Ovary (tissue), 9 donors: ENCODE measurements around the gene HPCAL1. TPM values are rescaled to one million over a fixed set of nuclear protein-coding genes. Genes with fewer than 3 reads are reported as not detected.

ENCODE experiments used
- DNase-seq, 5 donors: peaks; one replicate each; pipeline ENCODE4 v3.0.0-alpha.2; 2019 to 2020
- H3K27ac ChIP-seq, 2 donors: fragments of 200-600 bp; one replicate each; pipeline versions ENCODE4 v1.5.1 to v1.8.0; 2019 to 2022
- H3K27me3 ChIP-seq: fragments of 200-600 bp; one replicate; pipeline ENCODE4 v1.8.0; 2022
- H3K36me3 ChIP-seq: fragments of 200-600 bp; sonication (generic); one replicate; pipeline ENCODE4 v1.5.1; 2019
- H3K4me1 ChIP-seq: one replicate; pipeline ENCODE4 v1.8.1; 2013; ENCODE audit warnings: mild to moderate bottlenecking, moderate library complexity; ENCODE audit not compliant: insufficient read depth
- H3K4me3 ChIP-seq: fragments of 200-600 bp; sonication (generic); one replicate; pipeline ENCODE4 v1.5.1; 2017
- H3K9me3 ChIP-seq, 2 donors: fragments of 200-600 bp in 1 of 2; sonication (generic) in 1 of 2; one replicate each; pipeline versions ENCODE4 v1.5.1 to v1.8.1; 2013 to 2019; ENCODE audit warnings: mild to moderate bottlenecking in 1 of 2, moderate library complexity in 1 of 2
- CTCF ChIP-seq, 3 donors: fragments of 450-650 bp in 2 of 3; fragments of 200-600 bp in 1 of 3; IDR thresholded peaks; one replicate each; pipeline versions ENCODE4 v1.5.1 to v1.8.0; 2016 to 2022; ENCODE audit warnings: antibody characterized with exemption in 3 of 3, mild to moderate bottlenecking in 1 of 3
- EP300 ChIP-seq: sonication (generic); formaldehyde crosslinking; IDR thresholded peaks from one replicate; pipeline ENCODE4 v1.6.1; 2017; ENCODE audit warnings: antibody characterized with exemption
- POLR2A ChIP-seq: fragments of 450-650 bp; IDR thresholded peaks from one replicate; pipeline ENCODE4 v1.6.1; 2017; ENCODE audit warnings: antibody characterized with exemption, mild to moderate bottlenecking, moderate library complexity
- WGBS, 3 donors: extraction: QIAGEN DNeasy Blood & Tissue Kit in 1 of 3; methylation state at CpG; one replicate each; pipeline versions ENCODE4 v1.1.5 to v1.1.7; 2013 to 2017; 5-methylcytosine and 5-hydroxymethylcytosine counted together
- intact Hi-C, 4 donors: fragments of 100-400 bp; cut with DNase I; formaldehyde crosslinking; loops; one replicate each; pipeline versions ENCODE4 v1.11.0 to v1.15.1; 2022 to 2023
- polyA plus RNA-seq, 2 donors: library from polyadenylated mRNA; stranded (reverse); fragments of 200-250 nt in 1 of 2; fragments of 350-450 nt in 1 of 2; fragmentation: Illumina TruSeq in 1 of 2; extraction: RNeasy Lipid Tissue Mini Kit (QIAGEN cat#74804) in 1 of 2; gene quantifications; one replicate each; pipeline ENCODE4 v1.2.3, GENCODE V29; 2013 to 2014
- total RNA-seq, 7 donors: library from RNA; depleted of rRNA in 2 of 7; stranded (reverse); fragments of >200 nt in 2 of 7; fragmentation: NEBNext Ultra II Directional in 3 of 7; extraction: Animal tissue kit (Norgen Biotek cat#: 25700) in 3 of 7; gene quantifications; one replicate each; pipeline versions ENCODE4 v1.1.0 to v1.2.4, GENCODE V29; 2016 to 2023
- donor health status: DM: no; HTN: no; CAD: no; lungs with moderate emphysema.
- donor health status: DM: no; HTN: no; CAD: no.
- donor health status: Bipolar disorder and iron deficiency.
- donor health status: DM: yes; HTN: yes; CAD: no.
- donor health status: DM: no; HTN: no; CAD: no.
- donor health status: DM: yes; HTN: yes; CAD: no.

Gene HPCAL1
- total and polyA plus RNA-seq, 9 donors: 11.4 to 69.5 (median 18.5) TPM

- no peaks in the 10 kb centered on the region for H3K36me3 ChIP-seq
- no peaks in the 10 kb centered on the region for H3K27me3 ChIP-seq
- H3K27ac ChIP-seq: no peak overlapping the region
- no peaks in the 10 kb centered on the region for H3K9me3 ChIP-seq
- 91 to 96% (median 92%) methylated on average over 5 of the region's 5 CpGs for WGBS, 3 donors
- intact Hi-C loops: no loop called here
- DNase-seq: no peak
- TF ChIP-seq EP300 (no peak), POLR2A (no peak), CTCF (IDR thresholded peaks at IDR 0.05) (no peak)
- H3K4me1 ChIP-seq: no peaks in the 10 kb centered on the region
- H3K4me3 ChIP-seq: no peak overlapping the region
These were observed 89.4 kb downstream of the HPCAL1 start for GRCh38 chr2:10392100-10392499.

- no peaks in the 10 kb centered on the region for H3K36me3 ChIP-seq
- 58 to 68% (median 64%) methylated on average over 6 of the region's 6 CpGs for WGBS, 3 donors
- no peaks in the 10 kb centered on the region for H3K9me3 ChIP-seq
- TF ChIP-seq EP300 (no peak), POLR2A (no peak), CTCF (IDR thresholded peaks at IDR 0.05) (no peak)
- DNase-seq: no peak
- H3K4me1 ChIP-seq: no peaks in the 10 kb centered on the region
- H3K4me3 ChIP-seq: no peak overlapping the region
- H3K27me3 ChIP-seq: no peaks in the 10 kb centered on the region
- intact Hi-C loops: no loop called here
- H3K27ac ChIP-seq: no peak overlapping the region
These were observed 89.8 kb downstream of the HPCAL1 start for GRCh38 chr2:10392548-10392947.

GRCh38 chr2:10392951-10393639 lies 90.4 kb downstream of the HPCAL1 start:
- Histone ChIP-seq H3K36me3 (no peaks in the 10 kb centered on the region), H3K4me1 (no peaks in the 10 kb centered on the region), H3K27me3 (no peaks in the 10 kb centered on the region), H3K9me3 (no peaks in the 10 kb centered on the region), H3K27ac (no peak overlapping the region), H3K4me3 (no peak overlapping the region)
- TF ChIP-seq EP300 (no peak), CTCF (IDR thresholded peaks at IDR 0.05) (no peak), POLR2A (no peak)
- intact Hi-C loops: no loop called here
- DNase-seq: no peak
- 78 to 88% (median 79%) methylated on average over 9 of the region's 9 CpGs for WGBS, 3 donors

- TF ChIP-seq CTCF (IDR thresholded peaks at IDR 0.05) (no peak), POLR2A (no peak), EP300 (no peak)
- intact Hi-C loops: no loop called here
- no peak for DNase-seq
- no peaks in the 10 kb centered on the region for H3K36me3 ChIP-seq
- no peaks in the 10 kb centered on the region for H3K9me3 ChIP-seq
- no peaks in the 10 kb centered on the region for H3K4me1 ChIP-seq
- no peaks in the 10 kb centered on the region for H3K27me3 ChIP-seq
- 78 to 91% (median 90%) methylated on average over 4 of the region's 4 CpGs for WGBS, 3 donors
- no peak overlapping the region for H3K27ac ChIP-seq
- H3K4me3 ChIP-seq: no peak overlapping the region
These were observed 90.9 kb downstream of the HPCAL1 start for GRCh38 chr2:10393640-10393982.
